AG08395 (cell line): Measurements from ENCODE around the gene TRPM5.
A peak's percentile ranks its signal among the peaks of the same experiment; 100 is the strongest.

Source experiments
- DNase-seq: peaks from one replicate; pipeline ENCODE4 v3.0.0; 2012; ENCODE audit warnings: mixed read lengths, low spot score

TRPM5 gene

DNA sequence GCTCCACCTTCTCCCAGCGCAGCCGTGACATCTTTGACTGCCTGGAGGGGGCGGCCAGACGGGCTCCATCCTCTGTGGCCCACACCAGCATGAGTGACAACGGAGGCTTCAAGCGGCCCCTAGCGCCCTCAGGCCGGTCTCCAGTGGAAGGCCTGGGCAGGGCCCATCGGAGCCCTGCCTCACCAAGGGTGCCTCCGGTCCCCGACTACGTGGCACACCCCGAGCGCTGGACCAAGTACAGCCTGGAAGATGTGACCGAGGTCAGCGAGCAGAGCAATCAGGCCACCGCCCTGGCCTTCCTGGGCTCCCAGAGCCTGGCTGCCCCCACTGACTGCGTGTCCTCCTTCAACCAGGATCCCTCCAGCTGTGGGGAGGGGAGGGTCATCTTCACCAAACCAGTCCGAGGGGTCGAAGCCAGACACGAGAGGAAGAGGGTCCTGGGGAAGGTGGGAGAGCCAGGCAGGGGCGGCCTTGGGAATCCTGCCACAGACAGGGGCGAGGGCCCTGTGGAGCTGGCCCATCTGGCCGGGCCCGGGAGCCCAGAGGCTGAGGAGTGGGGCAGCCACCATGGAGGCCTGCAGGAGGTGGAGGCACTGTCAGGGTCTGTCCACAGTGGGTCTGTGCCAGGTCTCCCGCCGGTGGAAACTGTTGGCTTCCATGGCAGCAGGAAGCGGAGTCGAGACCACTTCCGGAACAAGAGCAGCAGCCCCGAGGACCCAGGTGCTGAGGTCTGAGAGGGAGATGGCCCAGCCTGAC is 41.2 kb downstream of the TRPM5 start:
- no peak for DNase-seq

- DNase-seq = no peak
Observed at GRCh38 chr11:2402106-2402505, 42.2 kb downstream of the TRPM5 start.

DNA sequence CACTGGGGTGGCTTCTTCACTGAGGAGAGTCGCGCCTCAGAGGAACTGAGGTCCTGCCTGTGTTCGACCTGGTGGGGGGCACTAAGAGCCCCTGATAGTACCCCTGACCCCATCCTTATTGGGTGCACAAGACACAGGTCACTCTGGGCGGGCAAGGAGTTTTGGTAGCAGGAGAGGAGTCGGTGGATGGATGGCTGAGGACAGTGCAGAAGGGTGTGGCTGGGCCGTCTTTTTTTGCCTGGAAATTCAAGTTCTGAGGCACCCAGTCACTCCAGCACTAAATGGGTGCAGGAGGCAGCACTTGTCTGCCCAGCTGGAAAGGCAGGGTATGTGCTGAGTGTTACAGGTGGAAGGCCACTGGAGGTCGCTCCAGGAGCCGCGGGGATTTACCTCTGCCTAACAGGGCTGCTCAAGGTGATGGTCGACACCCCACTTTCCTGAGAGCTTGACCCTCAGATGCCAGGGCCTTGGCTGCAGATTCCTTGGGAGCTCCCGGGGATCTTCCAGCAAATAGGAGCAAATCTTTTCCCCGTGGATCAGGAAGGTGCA is 42.8 kb downstream of the TRPM5 start:
- no peak for DNase-seq

DNA sequence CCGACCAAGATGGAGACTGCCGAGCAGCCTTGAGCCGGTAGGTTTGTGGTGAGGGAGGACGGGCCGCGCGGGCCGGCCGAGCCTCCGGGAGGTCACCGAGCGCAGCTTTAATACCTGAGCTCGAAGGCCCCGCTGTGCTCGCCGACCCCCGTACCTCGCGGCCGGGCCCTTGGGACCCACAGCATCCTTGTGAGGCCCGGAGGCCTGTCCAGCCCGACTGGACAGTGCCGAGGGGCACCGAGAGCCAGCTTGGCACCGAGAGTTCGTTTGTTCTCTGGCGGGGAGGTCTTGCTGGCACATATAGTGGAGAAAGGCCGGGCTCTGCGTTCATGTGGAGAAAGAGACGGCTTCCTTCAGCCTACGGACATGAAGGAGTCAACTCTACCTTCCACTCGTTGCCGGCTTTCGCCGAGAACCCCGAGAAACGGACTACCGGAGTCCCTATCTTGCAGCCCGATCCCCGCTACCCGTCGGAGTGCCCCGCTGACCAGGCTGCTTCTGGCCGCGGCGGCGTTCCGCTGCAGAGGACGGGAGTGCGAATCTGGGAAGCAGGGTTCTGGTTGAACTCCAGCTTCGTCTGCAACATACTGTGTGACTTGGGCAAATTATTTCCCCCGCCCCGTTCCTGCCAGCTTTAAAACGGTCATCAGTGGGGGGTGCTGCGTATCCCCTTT is 43.4 kb downstream of the TRPM5 start:
- DNase-seq = no peak

- peak; percentile 99 for DNase-seq
Observed at GRCh38 chr11:2400069-2400761, 44.1 kb downstream of the TRPM5 start, which contains the start of gene TSSC4. TSS of gene TSSC4 (plus strand) at chr11:2400750. CDS start at chr11:2402634, 1,884 bp downstream.

GRCh38 chr11:2399488-2400068 is 44.7 kb downstream of the TRPM5 start:
- no peak for DNase-seq

- no peak for DNase-seq
Observed at GRCh38 chr11:2398664-2399355, 45.5 kb downstream of the TRPM5 start.

DNA sequence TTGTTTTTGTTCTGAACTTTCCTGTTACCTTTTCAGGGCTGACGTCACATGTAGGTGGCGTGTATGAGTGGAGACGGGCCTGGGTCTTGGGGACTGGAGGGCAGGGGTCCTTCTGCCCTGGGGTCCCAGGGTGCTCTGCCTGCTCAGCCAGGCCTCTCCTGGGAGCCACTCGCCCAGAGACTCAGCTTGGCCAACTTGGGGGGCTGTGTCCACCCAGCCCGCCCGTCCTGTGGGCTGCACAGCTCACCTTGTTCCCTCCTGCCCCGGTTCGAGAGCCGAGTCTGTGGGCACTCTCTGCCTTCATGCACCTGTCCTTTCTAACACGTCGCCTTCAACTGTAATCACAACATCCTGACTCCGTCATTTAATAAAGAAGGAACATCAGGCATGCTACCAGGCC is 47.3 kb downstream of the TRPM5 start:
- DNase-seq = no peak

GRCh38 chr11:2396471-2396870 is 47.8 kb downstream of the TRPM5 start:
- DNase-seq = no peak

GRCh38 chr11:2395856-2396255 is 48.5 kb downstream of the TRPM5 start:
- no peak for DNase-seq

- DNase-seq = no peak
Observed at GRCh38 chr11:2395211-2395730, 49.0 kb downstream of the TRPM5 start.

DNA sequence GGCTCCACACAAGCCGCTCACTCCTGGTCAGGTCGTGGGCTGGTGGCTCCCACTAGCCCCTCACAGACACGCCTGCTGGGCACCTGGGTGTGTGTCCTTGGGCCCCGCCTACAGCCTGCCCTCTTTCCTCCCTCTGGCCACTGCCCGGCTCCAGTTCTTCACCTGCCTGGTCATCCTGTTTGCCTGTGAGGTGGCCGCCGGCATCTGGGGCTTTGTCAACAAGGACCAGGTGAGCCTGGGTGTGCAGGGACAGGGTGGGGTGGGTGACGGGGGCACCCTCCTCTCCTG is 49.6 kb downstream of the TRPM5 start:
- no peak for DNase-seq
